CD8-positive, alpha-beta memory T cell (primary cell): ENCODE results near the gene XAB2. TPM values are rescaled to one million over a fixed set of nuclear protein-coding genes. Genes with fewer than 3 reads are reported as not detected.
A peak's percentile ranks its signal among the peaks of the same experiment; 100 is the strongest.

ENCODE experiments used
- CTCF ChIA-PET: fragments of 350-600 bp; sonication (Branson Sonifier 250); formaldehyde crosslinking; loops from one replicate; lab custom pipeline; 2021; ENCODE audit warnings: antibody characterized with exemption; lab: Charles Lee
- POLR2A ChIA-PET: fragments of 350-600 bp; sonication (Branson Sonifier 250); formaldehyde crosslinking; loops from one replicate; lab custom pipeline; 2021; ENCODE audit warnings: antibody characterized with exemption; lab: Charles Lee
- DNase-seq, 5 donors: peaks; one replicate each; pipeline versions ENCODE4 v3.0.0 to v3.0.0-alpha.2; 2020 to 2022; ENCODE audit warnings: mixed read lengths in 1 of 5
- H3K27ac ChIP-seq: one replicate; pipeline ENCODE4 v1.7.0; 2013; ENCODE audit warnings: low read depth, mild to moderate bottlenecking, low read length, moderate library complexity
- H3K27me3 ChIP-seq: 2 replicates; pipeline ENCODE4 v1.7.0; 2013; ENCODE audit warnings: low read length, mild to moderate bottlenecking; ENCODE audit not compliant: insufficient read depth, poor library complexity, severe bottlenecking
- H3K36me3 ChIP-seq: 2 replicates; pipeline ENCODE4 v1.7.0; 2013; ENCODE audit warnings: mild to moderate bottlenecking, low read length, moderate library complexity; ENCODE audit not compliant: insufficient read depth
- H3K4me1 ChIP-seq: 2 replicates; pipeline ENCODE4 v1.7.0; 2013; ENCODE audit warnings: mild to moderate bottlenecking, low read length, moderate library complexity; ENCODE audit not compliant: insufficient read depth
- H3K4me3 ChIP-seq: 2 replicates; pipeline ENCODE4 v1.7.0; 2013; ENCODE audit warnings: mild to moderate bottlenecking, low read length
- H3K9me3 ChIP-seq: 2 replicates; pipeline ENCODE4 v1.7.0; 2013; ENCODE audit warnings: mild to moderate bottlenecking, low read length
- H3K27ac Mint-ChIP-seq, 8 donors: one replicate each; pipeline ENCODE4 v1.8.0; 2020 to 2021; ENCODE audit warnings: mixed read lengths in 8 of 8, mild to moderate bottlenecking in 6 of 8, inconsistent platforms in 3 of 8, moderate library complexity in 3 of 8
- H3K27me3 Mint-ChIP-seq, 2 donors: one replicate each; pipeline ENCODE4 v1.8.0; 2020 to 2021; ENCODE audit warnings: mixed read lengths in 2 of 2, mild to moderate bottlenecking in 1 of 2, moderate library complexity in 1 of 2
- H3K36me3 Mint-ChIP-seq, 3 donors: one replicate each; pipeline ENCODE4 v1.8.0; 2020 to 2021; ENCODE audit warnings: mixed read lengths in 3 of 3, inconsistent platforms in 1 of 3, mild to moderate bottlenecking in 1 of 3
- H3K4me1 Mint-ChIP-seq, 3 donors: one replicate each; pipeline ENCODE4 v1.8.0; 2020 to 2021; ENCODE audit warnings: mixed read lengths in 3 of 3, inconsistent platforms in 1 of 3, mild to moderate bottlenecking in 1 of 3
- H3K4me3 Mint-ChIP-seq, 7 donors: one replicate each; pipeline ENCODE4 v1.8.0; 2020 to 2021; ENCODE audit warnings: mixed read lengths in 7 of 7, mild to moderate bottlenecking in 6 of 7, moderate library complexity in 4 of 7, inconsistent platforms in 2 of 7
- H3K9me3 Mint-ChIP-seq, 5 donors: one replicate each; pipeline ENCODE4 v1.8.0; 2020 to 2022; ENCODE audit warnings: mixed read lengths in 5 of 5, mild to moderate bottlenecking in 3 of 5, moderate library complexity in 2 of 5, inconsistent platforms in 1 of 5
- polyA plus RNA-seq: library from polyadenylated mRNA; unstranded; fragments of 300-500 nt; fragmentation: Illumina TruSeq; gene quantifications from one replicate; pipeline ENCODE4 v1.2.3, GENCODE V29; 2021
- total RNA-seq, 2 experiments: library from RNA; stranded (reverse); gene quantifications; one replicate each; pipeline ENCODE4 v1.2.3, GENCODE V29; 2021

Gene XAB2
- total and polyA plus RNA-seq, 3 experiments from 2014 or later = 8.8 to 47.6 (median 46.0) TPM

DNA sequence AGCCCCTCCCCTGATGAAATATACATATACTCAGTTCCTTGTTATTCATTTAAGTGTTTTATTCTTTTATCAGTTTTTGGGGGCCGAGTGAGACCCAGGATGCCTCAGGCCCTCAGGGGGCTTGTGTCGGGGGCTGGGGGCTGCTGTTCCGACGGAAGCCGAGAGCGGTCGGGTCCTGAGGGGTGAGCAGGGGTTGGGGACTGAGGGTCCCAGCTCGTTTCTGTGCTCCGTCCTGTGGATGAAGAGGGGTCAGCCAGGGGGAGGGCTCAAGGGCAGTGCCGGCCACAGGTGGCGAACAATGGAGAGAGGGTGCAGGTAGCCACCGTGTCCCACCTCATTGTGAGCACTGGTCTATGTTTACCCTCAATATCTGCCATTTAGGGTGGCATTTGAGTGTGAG lies 2.2 kb upstream of the XAB2 start:
- CTCF ChIA-PET = no interaction called here
- Mint-ChIP-seq H3K27ac (peak overlapping the region in 3 of 8 donors; percentile 50 to 71 (median 51)), H3K9me3 (no peaks in the 10 kb centered on the region), H3K27me3 (no peaks in the 10 kb centered on the region), H3K36me3 (peaks cover 0 to 41% (median 8%) of the 10 kb centered on the region in 3 donors), H3K4me3 (peak overlapping the region in 4 of 7 donors; percentile 34 to 54 (median 47)), H3K4me1 (peaks cover 40 to 65% (median 48%) of the 10 kb centered on the region in 3 donors)
- H3K9me3 ChIP-seq = no peaks in the 10 kb centered on the region
- POLR2A ChIA-PET = no interaction called here
- peaks cover 35% of the 10 kb centered on the region for H3K4me1 ChIP-seq
- no peak for DNase-seq
- H3K27me3 ChIP-seq = no peaks in the 10 kb centered on the region
- H3K36me3 ChIP-seq = peaks cover 3% of the 10 kb centered on the region
- H3K27ac ChIP-seq = no peak overlapping the region
- H3K4me3 ChIP-seq = no peak overlapping the region

DNA sequence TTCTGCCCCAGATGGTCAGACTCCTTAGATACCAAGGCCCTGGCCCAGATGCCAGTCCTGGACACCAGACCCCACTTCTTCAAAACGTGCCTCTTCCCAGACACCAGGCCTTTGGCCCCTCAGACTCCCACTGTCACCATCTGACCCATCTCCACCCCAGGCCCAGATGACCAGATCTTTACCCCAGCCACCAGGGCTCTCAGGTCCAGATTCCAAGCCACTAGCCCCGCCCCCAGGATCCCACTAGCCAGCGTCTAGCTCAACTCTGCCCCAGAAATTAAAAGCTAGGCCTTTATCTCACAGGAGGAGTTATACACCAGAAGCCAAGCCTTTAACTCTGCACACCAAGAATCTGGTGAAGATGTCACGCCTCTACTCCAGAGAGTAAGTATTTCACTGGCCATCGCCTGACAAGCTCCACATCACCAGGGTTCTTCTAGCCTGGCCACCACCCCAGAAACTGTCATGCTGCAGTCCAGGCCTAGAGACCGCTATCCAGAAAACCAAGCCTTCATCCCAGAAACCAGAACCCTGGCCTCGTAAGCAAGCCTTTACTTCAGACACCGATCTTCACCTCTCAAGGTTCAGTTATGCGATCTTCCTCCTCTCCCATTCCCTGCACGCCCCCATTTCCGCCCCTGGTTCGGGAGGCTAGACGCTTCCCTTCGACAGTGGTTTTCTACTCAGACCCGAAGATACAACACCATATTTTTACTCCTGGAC lies 595 bp downstream of the XAB2 start:
- Histone ChIP-seq H3K4me1 (peaks cover 22% of the 10 kb centered on the region), H3K4me3 (peak overlapping the region; percentile 92), H3K27ac (peak overlapping the region; percentile 98), H3K9me3 (no peaks in the 10 kb centered on the region), H3K27me3 (no peaks in the 10 kb centered on the region), H3K36me3 (peaks cover 18% of the 10 kb centered on the region)
- peaks cover 32 to 51% (median 37%) of the 10 kb centered on the region in 3 donors for H3K4me1 Mint-ChIP-seq
- DNase-seq = no peak
- ChIA-PET POLR2A (interaction anchor here (1.0 to 2.0 kb wide), 5 partner anchors 9 to 94 kb away, joined by 3 to 4 read pairs (median 3); partner anchors contain the start of genes CAMSAP3, PNPLA6 and TRAPPC5), CTCF (interaction anchor here (0.9 kb wide), 1 partner anchor 61 kb away, joined by 3 read pairs; no protein-coding TSS in a partner anchor)
- H3K9me3 Mint-ChIP-seq = no peaks in the 10 kb centered on the region
- H3K36me3 Mint-ChIP-seq = peaks cover 0 to 62% (median 8%) of the 10 kb centered on the region in 3 donors
- peak overlapping the region; percentile 90 to 100 (median 100) for H3K27ac Mint-ChIP-seq
- H3K4me3 Mint-ChIP-seq = peak overlapping the region; percentile 90 to 99 (median 97)
- no peaks in the 10 kb centered on the region for H3K27me3 Mint-ChIP-seq

DNA sequence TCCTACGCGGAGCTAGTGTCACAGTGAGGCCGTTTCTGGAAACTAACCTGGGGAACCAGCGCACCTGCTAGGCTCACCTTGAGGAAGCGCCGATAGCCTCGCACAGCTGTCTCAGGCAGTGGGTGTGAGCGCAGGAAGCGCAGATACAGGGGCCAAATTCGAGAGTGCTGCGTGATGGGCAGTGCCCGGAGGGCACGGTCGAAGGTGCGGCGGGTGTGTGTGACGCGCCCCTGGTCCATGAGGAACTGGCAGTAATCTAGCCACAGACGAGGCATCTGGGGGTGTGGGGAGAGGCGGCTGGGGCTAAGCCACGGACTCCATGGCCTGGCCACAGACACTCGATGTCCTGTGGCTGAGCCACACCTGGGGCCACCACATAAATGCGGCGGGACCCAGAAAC lies 2.2 kb downstream of the XAB2 start:
- Histone ChIP-seq H3K4me3 (no peak overlapping the region), H3K36me3 (peaks cover 28% of the 10 kb centered on the region), H3K4me1 (peaks cover 22% of the 10 kb centered on the region), H3K27me3 (no peaks in the 10 kb centered on the region), H3K9me3 (no peaks in the 10 kb centered on the region), H3K27ac (no peak overlapping the region)
- POLR2A ChIA-PET = no interaction called here
- CTCF ChIA-PET = no interaction called here
- Mint-ChIP-seq H3K27me3 (no peaks in the 10 kb centered on the region), H3K27ac (peak overlapping the region in 2 of 8 donors; percentile 25 to 33), H3K9me3 (no peaks in the 10 kb centered on the region), H3K4me3 (peak overlapping the region in 5 of 7 donors; percentile 12 to 39 (median 21)), H3K4me1 (peaks cover 32 to 51% (median 37%) of the 10 kb centered on the region in 3 donors), H3K36me3 (peaks cover 0 to 73% (median 12%) of the 10 kb centered on the region in 3 donors)
- DNase-seq = no peak

DNA sequence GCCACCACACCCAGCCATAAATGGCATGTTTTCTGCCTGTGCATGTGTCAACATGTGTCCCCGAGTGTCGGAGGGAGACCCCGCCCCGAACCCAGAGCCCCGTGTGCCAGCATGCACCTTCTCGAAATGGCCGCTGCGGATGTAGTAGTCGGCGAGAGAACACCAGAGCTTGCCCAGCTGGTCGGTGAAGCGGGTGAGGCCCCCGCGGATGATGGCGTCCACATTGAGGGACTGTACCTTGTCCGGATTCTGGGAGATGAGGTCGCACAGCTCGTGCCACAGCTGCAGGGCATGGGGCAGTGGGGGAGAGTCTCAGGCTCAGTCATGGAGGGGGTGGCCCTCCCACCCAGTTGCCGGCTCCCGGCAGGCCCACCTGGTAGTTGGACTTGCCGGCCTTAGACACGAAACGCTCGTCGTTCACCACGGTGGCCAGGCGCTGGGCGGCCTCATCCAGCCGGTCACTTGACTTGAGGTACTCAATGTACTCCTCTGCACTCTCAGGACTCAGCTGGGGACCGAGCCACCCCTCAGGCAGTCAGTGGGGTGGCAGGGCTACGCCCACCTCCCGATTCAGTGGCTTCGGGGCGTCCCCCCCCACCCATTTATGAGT lies 3.5 kb downstream of the XAB2 start:
- H3K27me3 ChIP-seq = no peaks in the 10 kb centered on the region
- H3K36me3 ChIP-seq = peaks cover 37% of the 10 kb centered on the region
- POLR2A ChIA-PET = no interaction called here
- no peak overlapping the region for H3K27ac ChIP-seq
- CTCF ChIA-PET = no interaction called here
- Mint-ChIP-seq H3K4me1 (peaks cover 32 to 42% (median 35%) of the 10 kb centered on the region in 3 donors), H3K36me3 (peaks cover 5 to 77% (median 17%) of the 10 kb centered on the region in 3 donors), H3K4me3 (no peak overlapping the region), H3K27ac (peak overlapping the region in 1 of 8 donors; percentile 84), H3K27me3 (no peaks in the 10 kb centered on the region), H3K9me3 (no peaks in the 10 kb centered on the region)
- H3K4me3 ChIP-seq = no peak overlapping the region
- no peak for DNase-seq
- no peaks in the 10 kb centered on the region for H3K9me3 ChIP-seq
- H3K4me1 ChIP-seq = peaks cover 22% of the 10 kb centered on the region

DNA sequence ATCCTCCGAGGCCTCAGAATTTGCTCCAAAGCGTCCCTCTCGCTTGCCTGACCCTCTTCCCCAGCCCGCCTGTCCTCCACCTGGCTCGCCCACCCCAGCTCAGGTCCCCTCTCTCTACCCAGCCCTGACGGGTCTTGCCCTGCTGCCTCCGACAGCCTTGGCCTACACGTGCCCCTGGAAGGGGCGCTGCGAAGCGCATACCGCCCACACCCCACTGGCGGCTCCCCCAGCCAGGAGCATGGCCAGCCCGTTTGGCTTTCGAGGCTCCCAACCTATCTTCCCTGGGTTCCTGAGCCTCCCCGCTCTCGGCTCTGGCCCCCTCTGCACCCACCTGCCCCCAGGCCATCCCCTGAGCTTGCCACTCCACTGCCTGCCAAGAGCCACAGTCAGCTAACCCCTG lies 4.5 kb downstream of the XAB2 start:
- peaks cover 37% of the 10 kb centered on the region for H3K36me3 ChIP-seq
- H3K27me3 ChIP-seq = no peaks in the 10 kb centered on the region
- Mint-ChIP-seq H3K27ac (no peak overlapping the region), H3K27me3 (no peaks in the 10 kb centered on the region), H3K4me3 (peak overlapping the region in 1 of 7 donors; percentile 23), H3K36me3 (peaks cover 5 to 82% (median 17%) of the 10 kb centered on the region in 3 donors), H3K9me3 (no peaks in the 10 kb centered on the region), H3K4me1 (peaks cover 21 to 32% (median 25%) of the 10 kb centered on the region in 3 donors)
- peaks cover 11% of the 10 kb centered on the region for H3K4me1 ChIP-seq
- no peaks in the 10 kb centered on the region for H3K9me3 ChIP-seq
- no peak overlapping the region for H3K27ac ChIP-seq
- H3K4me3 ChIP-seq = no peak overlapping the region
- CTCF ChIA-PET = no interaction called here
- DNase-seq = no peak
- POLR2A ChIA-PET = no interaction called here

DNA sequence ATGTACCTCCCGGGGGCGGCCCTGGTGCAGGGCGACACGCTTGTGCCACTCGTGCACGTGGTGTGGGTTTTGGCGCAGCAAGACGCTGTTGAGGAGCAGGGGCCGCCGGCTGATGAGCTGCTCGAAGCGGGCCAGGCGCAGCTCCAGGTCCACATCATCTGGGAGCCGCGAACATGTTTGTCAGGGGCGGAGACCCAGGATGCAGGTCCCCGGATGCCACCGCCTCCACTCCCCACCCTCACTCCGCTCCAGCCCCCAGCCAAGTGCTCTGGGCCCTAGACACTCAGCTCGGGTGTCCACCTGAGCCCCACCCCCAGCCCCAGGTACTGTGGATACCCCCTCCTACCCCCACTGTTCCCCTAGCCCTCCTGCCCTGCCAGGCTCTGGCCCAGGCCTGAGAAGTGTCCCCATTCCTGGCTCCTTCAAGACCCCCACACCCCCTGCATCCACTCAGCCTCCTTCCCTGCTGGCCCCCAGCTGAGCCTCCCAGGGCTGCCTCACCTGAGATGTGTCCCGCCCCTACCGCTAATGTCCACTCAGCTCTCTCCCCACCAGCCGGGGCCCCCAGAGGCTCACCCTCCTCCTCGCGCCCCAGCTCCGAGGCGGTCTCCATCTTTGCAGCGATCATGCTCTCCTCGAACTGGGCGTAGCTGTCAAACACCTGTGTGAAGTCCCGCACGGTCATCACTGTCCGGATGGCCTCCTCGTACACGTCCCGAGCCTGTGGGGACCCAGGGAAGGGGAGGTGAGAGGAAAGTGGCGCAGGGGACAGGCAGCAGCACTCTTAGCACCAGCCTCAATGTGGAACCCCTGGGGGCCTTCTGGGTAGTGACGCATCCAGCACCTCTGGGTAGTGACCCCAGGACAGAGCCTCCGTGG lies 5.4 kb downstream of the XAB2 start:
- peaks cover 5 to 77% (median 13%) of the 10 kb centered on the region in 3 donors for H3K36me3 Mint-ChIP-seq
- H3K4me3 ChIP-seq = no peak overlapping the region
- no peaks in the 10 kb centered on the region for H3K27me3 ChIP-seq
- CTCF ChIA-PET = no interaction called here
- no peak overlapping the region for H3K27ac Mint-ChIP-seq
- H3K4me1 Mint-ChIP-seq = peaks cover 13 to 23% (median 17%) of the 10 kb centered on the region in 3 donors
- POLR2A ChIA-PET = no interaction called here
- no peak overlapping the region for H3K4me3 Mint-ChIP-seq
- no peak overlapping the region for H3K27ac ChIP-seq
- no peaks in the 10 kb centered on the region for H3K27me3 Mint-ChIP-seq
- DNase-seq = no peak
- H3K9me3 ChIP-seq = no peaks in the 10 kb centered on the region
- peaks cover 11% of the 10 kb centered on the region for H3K4me1 ChIP-seq
- no peaks in the 10 kb centered on the region for H3K9me3 Mint-ChIP-seq
- peaks cover 37% of the 10 kb centered on the region for H3K36me3 ChIP-seq

DNA sequence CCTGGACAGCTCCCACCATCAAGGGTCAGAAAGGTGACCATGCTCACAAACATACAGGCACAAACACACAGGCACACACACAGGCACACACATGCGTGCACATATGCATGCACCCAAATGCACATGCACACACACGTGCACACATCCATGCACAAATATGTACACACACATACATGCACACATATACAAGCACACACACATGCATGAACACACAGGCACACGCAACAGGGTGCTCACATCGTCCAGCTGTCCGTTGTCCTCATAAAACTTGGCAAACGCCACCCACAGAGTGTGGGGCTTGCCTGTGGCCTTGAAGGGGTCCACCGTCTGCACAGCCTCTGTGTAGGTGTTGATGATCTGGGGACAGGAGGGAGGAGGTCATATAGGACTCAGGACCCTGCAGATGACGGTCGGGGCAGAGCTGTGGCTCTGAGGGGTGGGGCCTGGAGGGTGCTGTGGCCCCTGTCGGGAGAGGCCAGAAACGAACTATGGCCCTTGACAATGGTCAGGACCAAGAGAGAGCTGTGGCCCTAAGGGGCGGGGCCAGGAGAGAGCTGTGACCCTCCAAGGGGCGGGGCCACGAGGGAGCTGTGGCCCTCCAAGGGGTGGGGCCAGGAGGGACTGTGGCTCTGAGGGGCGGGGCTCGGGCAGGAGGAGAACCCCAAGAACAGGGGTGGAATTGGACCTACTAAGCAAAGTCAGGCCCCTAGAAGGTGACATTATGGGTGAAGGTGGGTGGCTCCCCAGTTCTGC lies 6.2 kb downstream of the XAB2 start:
- Histone ChIP-seq H3K27ac (no peak overlapping the region), H3K27me3 (no peaks in the 10 kb centered on the region), H3K4me1 (peaks cover 3% of the 10 kb centered on the region), H3K4me3 (no peak overlapping the region), H3K9me3 (no peaks in the 10 kb centered on the region), H3K36me3 (peaks cover 37% of the 10 kb centered on the region)
- no peak for DNase-seq
- H3K27ac Mint-ChIP-seq = peak overlapping the region in 3 of 8 donors; percentile 13 to 69 (median 52)
- H3K27me3 Mint-ChIP-seq = no peaks in the 10 kb centered on the region
- H3K9me3 Mint-ChIP-seq = no peaks in the 10 kb centered on the region
- CTCF ChIA-PET = no interaction called here
- POLR2A ChIA-PET = no interaction called here
- peaks cover 4 to 15% (median 8%) of the 10 kb centered on the region in 3 donors for H3K4me1 Mint-ChIP-seq
- no peak overlapping the region for H3K4me3 Mint-ChIP-seq
- peaks cover 11 to 81% (median 21%) of the 10 kb centered on the region in 3 donors for H3K36me3 Mint-ChIP-seq
